Peyer's patch (tissue), 4 donors: ENCODE data around the gene SEC14L6.

Experiments used
- CTCF ChIP-seq, 6 experiments: fragments of 450-650 bp in 4 of 6; fragments of 200-600 bp in 2 of 6; sonication (generic) in 1 of 6; IDR thresholded peaks; one replicate each; pipeline ENCODE4 v1.5.1; 2017 to 2019; ENCODE audit warnings: antibody characterized with exemption in 6 of 6, mild to moderate bottlenecking in 3 of 6, moderate library complexity in 1 of 6
- POLR2A ChIP-seq, 2 donors: fragments of 450-650 bp; IDR thresholded peaks; one replicate each; pipeline ENCODE4 v1.5.1; 2017; ENCODE audit warnings: antibody characterized with exemption in 2 of 2, mild to moderate bottlenecking in 2 of 2, moderate library complexity in 2 of 2

GRCh38 chr22:30539368-30539767, 7.2 kb downstream of the SEC14L6 start:
- no peak for TF ChIP-seq CTCF (IDR thresholded peaks at IDR 0.05)
- TF ChIP-seq POLR2A (IDR thresholded peaks at IDR 0.05): no peak
